BLaER1 (cell line): ENCODE results near the gene SEC14L5.
"Not testable (repeated sequence)": the region's sequence is repeated elsewhere in the genome, so short reads cannot be mapped to it uniquely, and the experiment has no call there.

Experiments used
- H3K27ac ChIP-seq: shearing (Covaris generic); formaldehyde crosslinking; 2 replicates; pipeline ENCODE4 v1.8.1; 2022
- H3K27me3 ChIP-seq: shearing (Covaris generic); formaldehyde crosslinking; 2 replicates; pipeline ENCODE4 v1.8.1; 2022
- H3K36me3 ChIP-seq: shearing (Covaris generic); formaldehyde crosslinking; 2 replicates; pipeline ENCODE4 v1.8.1; 2022
- H3K4me1 ChIP-seq: shearing (Covaris generic); formaldehyde crosslinking; 2 replicates; pipeline ENCODE4 v1.8.1; 2022
- H3K4me2 ChIP-seq: shearing (Covaris generic); formaldehyde crosslinking; 2 replicates; pipeline ENCODE4 v1.8.1; 2022
- H3K4me3 ChIP-seq: shearing (Covaris generic); formaldehyde crosslinking; 2 replicates; pipeline ENCODE4 v1.8.1; 2022
- H3K9ac ChIP-seq: shearing (Covaris generic); formaldehyde crosslinking; 2 replicates; pipeline ENCODE4 v1.8.1; 2022
- H3K9me3 ChIP-seq: shearing (Covaris generic); formaldehyde crosslinking; 2 replicates; pipeline ENCODE4 v1.8.1; 2022
- H4K20me1 ChIP-seq: shearing (Covaris generic); formaldehyde crosslinking; 2 replicates; pipeline ENCODE4 v1.8.1; 2022
- Cebpa-rat ChIP-seq: shearing (Covaris generic); IDR thresholded peaks from 2 replicates; pipeline ENCODE4 v1.8.1; 2022

SEC14L5 gene

GRCh38 chr16:4966736-4967453 lies 8.8 kb downstream of the SEC14L5 start:
- no peaks in the 10 kb centered on the region for H3K4me1 ChIP-seq
- no peak overlapping the region for H3K27ac ChIP-seq
- no peak overlapping the region for H3K4me2 ChIP-seq
- no peaks in the 10 kb centered on the region for H3K9me3 ChIP-seq
- TF ChIP-seq Cebpa-rat, result no peak
- H3K4me3 ChIP-seq, result no peak overlapping the region
- no peak overlapping the region for H3K9ac ChIP-seq
- no peaks in the 10 kb centered on the region for H3K36me3 ChIP-seq
- no peaks in the 10 kb centered on the region for H3K27me3 ChIP-seq
- no peaks in the 10 kb centered on the region for H4K20me1 ChIP-seq

DNA sequence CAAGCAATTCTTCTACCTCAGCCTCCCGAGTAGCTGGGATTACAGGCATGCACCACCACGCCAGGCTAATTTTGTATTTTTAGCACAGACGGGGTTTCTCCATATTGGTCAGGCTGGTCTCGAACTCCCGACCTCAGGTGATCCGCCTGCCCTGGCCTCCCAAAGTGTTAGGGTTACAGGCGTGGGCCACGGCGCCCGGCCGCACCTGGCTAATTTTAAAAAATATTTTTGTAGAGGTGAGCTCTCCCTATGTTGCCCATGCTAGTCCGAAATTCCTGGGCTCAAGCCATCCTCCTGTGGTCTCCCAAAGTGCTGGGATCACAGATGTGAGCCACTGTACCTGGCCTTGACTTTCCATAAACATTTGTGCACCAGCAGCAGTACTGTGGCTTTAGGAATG lies 10.1 kb downstream of the SEC14L5 start:
- H3K4me2 ChIP-seq, H3K27me3 ChIP-seq, H3K4me1 ChIP-seq, H3K4me3 ChIP-seq, H3K9me3 ChIP-seq, H3K9ac ChIP-seq, H4K20me1 ChIP-seq, H3K27ac ChIP-seq, H3K36me3 ChIP-seq: not testable (repeated sequence)

GRCh38 chr16:4968879-4969483 lies 10.9 kb downstream of the SEC14L5 start:
- Histone ChIP-seq H3K4me2 (no peak overlapping the region), H3K36me3 (no peaks in the 10 kb centered on the region), H3K9me3 (no peaks in the 10 kb centered on the region), H3K27ac (no peak overlapping the region), H3K27me3 (no peaks in the 10 kb centered on the region), H4K20me1 (no peaks in the 10 kb centered on the region), H3K4me1 (no peaks in the 10 kb centered on the region), H3K4me3 (no peak overlapping the region), H3K9ac (no peak overlapping the region)
- TF ChIP-seq Cebpa-rat, result no peak

DNA sequence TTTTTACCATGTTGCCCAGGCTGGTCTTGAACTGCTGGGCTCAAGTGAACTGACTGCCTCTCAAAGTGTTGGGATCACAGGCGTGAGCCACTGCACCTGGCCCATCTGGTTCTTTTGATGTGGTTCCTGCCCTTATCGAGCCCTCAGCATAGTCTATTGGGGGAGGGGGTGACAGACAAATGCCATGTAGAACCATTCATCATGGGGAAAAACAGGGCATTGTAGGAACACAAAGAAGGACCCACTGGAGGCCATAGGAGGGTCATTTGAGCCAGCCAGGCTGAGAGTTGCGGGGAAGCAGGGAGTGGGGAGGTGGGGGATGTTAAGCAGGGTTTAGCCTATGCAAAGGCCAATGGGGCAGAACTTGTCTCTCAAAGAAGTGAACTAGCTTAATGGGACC lies 11.9 kb downstream of the SEC14L5 start:
- H3K9ac ChIP-seq, result no peak overlapping the region
- no peak overlapping the region for H3K27ac ChIP-seq

DNA sequence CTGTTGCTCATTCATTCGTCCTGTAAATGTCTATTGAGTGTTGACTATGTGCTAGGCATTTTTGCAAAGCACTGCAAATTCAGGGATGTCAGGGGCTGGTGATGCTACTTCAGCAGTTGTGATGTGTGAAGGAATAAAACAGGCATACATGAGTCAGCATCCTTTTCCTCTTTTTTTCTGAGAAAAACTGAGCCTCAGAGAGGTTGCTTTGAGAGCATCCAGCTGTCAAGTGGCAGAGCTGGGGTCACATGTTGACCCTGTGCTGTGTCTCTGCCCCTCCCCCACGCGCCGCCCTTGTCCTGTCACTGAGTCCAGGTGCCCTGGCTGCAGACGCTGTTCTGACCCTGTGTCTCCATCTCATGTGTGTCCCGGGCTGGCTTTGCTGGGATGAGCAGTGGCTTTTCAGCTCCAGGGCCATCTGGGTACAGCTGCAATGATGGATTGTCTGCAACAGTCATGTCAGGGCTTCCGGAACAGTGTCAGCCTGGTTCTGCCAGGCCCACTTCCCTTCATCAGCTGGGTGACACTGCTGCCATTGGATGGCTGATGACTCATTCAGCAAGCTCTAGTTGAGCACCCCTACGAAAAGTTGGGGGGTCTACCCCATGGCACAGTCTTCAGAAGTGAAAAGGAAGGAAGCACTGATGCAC lies 14.9 kb downstream of the SEC14L5 start:
- Histone ChIP-seq H3K36me3 (no peaks in the 10 kb centered on the region), H3K9me3 (no peaks in the 10 kb centered on the region; the same call in 1 of the 2 replicates), H3K4me1 (peaks cover 12% of the 10 kb centered on the region; the same call in 1 of the 2 replicates), H3K4me3 (no peak overlapping the region), H3K4me2 (no peak overlapping the region), H4K20me1 (no peaks in the 10 kb centered on the region), H3K27ac (no peak overlapping the region), H3K9ac (no peak overlapping the region), H3K27me3 (no peaks in the 10 kb centered on the region)
- TF ChIP-seq Cebpa-rat, result no peak

More for the DNA sequence above, 11.9 kb downstream of the SEC14L5 start:
- Histone ChIP-seq H3K27me3 (no peaks in the 10 kb centered on the region), H3K36me3 (no peaks in the 10 kb centered on the region), H3K9me3 (no peaks in the 10 kb centered on the region), H4K20me1 (no peaks in the 10 kb centered on the region), H3K4me1 (no peaks in the 10 kb centered on the region), H3K4me2 (no peak overlapping the region), H3K4me3 (no peak overlapping the region)
- no peak for TF ChIP-seq Cebpa-rat

DNA sequence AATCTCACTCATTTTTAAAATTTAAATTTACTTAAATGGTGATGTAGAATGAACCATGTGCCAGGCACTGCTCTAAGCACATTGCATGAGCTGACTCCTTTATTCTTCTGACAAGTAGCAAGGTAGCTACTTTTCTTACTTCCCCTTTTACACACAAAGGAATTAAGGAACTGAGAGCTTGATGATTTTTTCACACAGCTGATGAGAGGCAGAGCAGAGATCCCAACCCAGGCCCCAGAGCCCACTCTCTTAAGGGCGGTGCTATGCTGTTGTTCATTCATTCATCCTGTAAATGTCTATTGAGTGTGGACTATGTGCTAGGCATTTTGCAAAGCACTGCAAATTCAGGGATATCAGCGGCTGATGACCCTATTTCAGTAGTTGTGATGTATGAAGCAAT lies 17.9 kb downstream of the SEC14L5 start:
- H3K9me3 ChIP-seq, result no peaks in the 10 kb centered on the region; the same call in 1 of the 2 replicates
- H3K4me2 ChIP-seq, result no peak overlapping the region
- H3K4me1 ChIP-seq, result peaks cover 12% of the 10 kb centered on the region; the same call in 1 of the 2 replicates
- H3K4me3 ChIP-seq, result no peak overlapping the region
- H3K9ac ChIP-seq, result no peak overlapping the region
- no peaks in the 10 kb centered on the region for H3K27me3 ChIP-seq
- H3K27ac ChIP-seq, result no peak overlapping the region
- TF ChIP-seq Cebpa-rat, result no peak
- no peaks in the 10 kb centered on the region for H3K36me3 ChIP-seq
- no peaks in the 10 kb centered on the region for H4K20me1 ChIP-seq

GRCh38 chr16:4976611-4977145 lies 18.5 kb downstream of the SEC14L5 start:
- H3K9ac ChIP-seq, result no peak overlapping the region

DNA sequence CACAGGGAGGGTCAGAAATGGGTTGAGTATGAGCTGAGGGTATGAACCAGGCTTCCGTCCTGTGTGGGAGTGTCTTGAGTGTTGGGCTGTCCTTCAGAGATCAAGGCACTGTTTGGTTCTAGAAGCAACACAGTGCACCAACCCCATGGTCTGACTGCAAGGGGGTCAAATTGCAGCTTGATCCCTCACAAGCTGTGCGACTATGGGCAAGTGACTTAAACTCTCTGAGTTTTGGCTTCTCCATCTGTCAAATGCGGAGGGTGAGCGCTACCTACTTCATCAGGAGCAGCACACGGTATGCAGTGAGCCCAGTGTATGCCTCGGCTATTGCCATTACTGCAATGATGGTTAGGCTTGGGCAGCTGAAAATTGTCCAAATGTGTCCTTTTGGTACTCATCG lies 21.0 kb downstream of the SEC14L5 start:
- Histone ChIP-seq H3K36me3 (no peaks in the 10 kb centered on the region), H3K4me2 (no peak overlapping the region), H3K9ac (no peak overlapping the region), H3K27ac (no peak overlapping the region), H3K27me3 (no peaks in the 10 kb centered on the region), H4K20me1 (no peaks in the 10 kb centered on the region), H3K4me1 (peaks cover 12% of the 10 kb centered on the region; the same call in 1 of the 2 replicates), H3K4me3 (no peak overlapping the region), H3K9me3 (no peaks in the 10 kb centered on the region; the same call in 1 of the 2 replicates)
- TF ChIP-seq Cebpa-rat, result no peak

More at GRCh38 chr16:4976611-4977145, 18.5 kb downstream of the SEC14L5 start:
- TF ChIP-seq Cebpa-rat, result no peak
- Histone ChIP-seq H3K36me3 (no peaks in the 10 kb centered on the region), H4K20me1 (no peaks in the 10 kb centered on the region), H3K27ac (no peak overlapping the region), H3K9me3 (no peaks in the 10 kb centered on the region; the same call in 1 of the 2 replicates), H3K4me1 (peaks cover 12% of the 10 kb centered on the region; the same call in 1 of the 2 replicates), H3K4me3 (no peak overlapping the region), H3K27me3 (no peaks in the 10 kb centered on the region), H3K4me2 (no peak overlapping the region)

DNA sequence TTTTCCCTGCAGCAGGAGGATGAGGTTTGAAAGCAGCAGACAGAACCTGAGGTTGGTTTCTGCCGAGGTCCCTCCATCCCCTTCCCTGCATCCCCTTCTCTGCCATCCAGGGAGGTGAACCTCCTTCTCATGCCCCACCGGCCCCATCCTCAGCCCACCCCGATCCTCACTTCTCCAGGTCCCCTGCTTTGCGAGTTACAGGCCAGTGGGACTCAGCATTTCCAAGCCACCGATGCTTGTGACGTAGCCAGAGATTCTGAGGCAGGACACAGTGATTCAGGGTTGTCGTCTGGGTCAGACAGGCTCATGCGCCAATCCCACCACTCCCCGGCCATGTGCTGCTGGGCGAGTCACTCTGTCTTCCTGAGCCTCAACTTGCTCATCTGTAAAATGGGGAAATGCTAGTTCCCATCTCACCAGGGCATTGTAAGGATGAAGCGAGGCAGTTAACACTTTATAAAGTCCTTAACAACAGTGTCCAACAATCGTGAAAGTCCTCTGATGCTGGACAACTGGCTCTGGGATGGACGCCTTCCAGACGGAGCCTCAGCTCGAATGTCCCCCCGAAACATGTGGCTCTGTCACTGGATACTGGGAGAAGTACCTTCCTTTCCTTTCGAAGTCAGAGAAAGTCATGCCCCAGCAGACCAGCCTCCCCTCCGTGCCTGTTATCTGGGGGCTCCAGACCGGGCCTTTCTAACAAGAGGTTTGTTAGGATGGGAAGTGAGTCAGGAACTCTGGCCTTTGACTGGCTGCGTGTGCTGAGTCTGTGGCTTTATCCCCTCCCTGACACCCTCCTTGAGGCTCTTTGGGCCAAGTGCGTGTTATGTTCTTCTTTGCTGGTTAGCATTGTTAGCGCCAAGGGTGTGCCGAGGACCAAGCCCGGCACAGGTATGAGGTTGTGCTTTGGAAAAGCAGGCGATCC lies 21.9 kb downstream of the SEC14L5 start:
- H3K27ac ChIP-seq, result no peak overlapping the region
- no peak overlapping the region for H3K4me3 ChIP-seq
- no peaks in the 10 kb centered on the region; the same call in 1 of the 2 replicates for H3K9me3 ChIP-seq
- no peak overlapping the region for H3K4me2 ChIP-seq
- H3K36me3 ChIP-seq, result no peaks in the 10 kb centered on the region
- no peaks in the 10 kb centered on the region for H4K20me1 ChIP-seq
- peaks cover 12% of the 10 kb centered on the region; the same call in 1 of the 2 replicates for H3K4me1 ChIP-seq
- H3K9ac ChIP-seq, result no peak overlapping the region
- no peaks in the 10 kb centered on the region for H3K27me3 ChIP-seq
- no peak for TF ChIP-seq Cebpa-rat
